Endodermal cell (in vitro differentiated cells): ENCODE results near the gene LRMDA. TPM values are rescaled to one million over a fixed set of nuclear protein-coding genes. Genes with fewer than 3 reads are reported as not detected.

Experiments
- DNase-seq: peaks from one replicate; pipeline ENCODE4 v3.0.0-alpha.2; 2017
- H3K27ac ChIP-seq: 2 replicates; pipeline ENCODE4 v1.5.1; 2013; ENCODE audit warnings: mild to moderate bottlenecking, low read depth, low read length, moderate library complexity
- H3K27me3 ChIP-seq: 2 replicates; pipeline ENCODE4 v1.6.1; 2013; ENCODE audit warnings: mild to moderate bottlenecking, low read length, moderate library complexity; ENCODE audit not compliant: insufficient read depth, control insufficient read depth, poor library complexity, severe bottlenecking
- H3K36me3 ChIP-seq: 2 replicates; pipeline ENCODE4 v1.7.0; 2013; ENCODE audit warnings: mild to moderate bottlenecking, low read length, moderate library complexity; ENCODE audit not compliant: control insufficient read depth, insufficient read depth
- H3K4me1 ChIP-seq: one replicate; pipeline ENCODE4 v1.7.0; 2013; ENCODE audit warnings: low read length; ENCODE audit not compliant: control insufficient read depth, insufficient read depth
- H3K4me3 ChIP-seq: 2 replicates; pipeline ENCODE4 v1.5.1; 2013; ENCODE audit warnings: mild to moderate bottlenecking, low read length, moderate library complexity
- H3K9ac ChIP-seq: 2 replicates; pipeline ENCODE4 v1.6.1; 2013; ENCODE audit warnings: mild to moderate bottlenecking, low read length, moderate library complexity; ENCODE audit not compliant: poor library complexity, severe bottlenecking; ENCODE audit errors: extremely low read depth
- H3K9me3 ChIP-seq: 2 replicates; pipeline ENCODE4 v1.6.1; 2013; ENCODE audit warnings: mild to moderate bottlenecking, low read length, moderate library complexity; ENCODE audit not compliant: control insufficient read depth
- H3K27ac Mint-ChIP-seq: 2 replicates; pipeline ENCODE4 v1.8.0; 2020; ENCODE audit warnings: mixed read lengths
- H3K27me3 Mint-ChIP-seq: 2 replicates; pipeline ENCODE4 v1.8.0; 2021; ENCODE audit warnings: mild to moderate bottlenecking, mixed read lengths; ENCODE audit not compliant: insufficient read depth
- H3K36me3 Mint-ChIP-seq: 2 replicates; pipeline ENCODE4 v1.8.0; 2020; ENCODE audit warnings: low read depth, mixed read lengths
- H3K4me1 Mint-ChIP-seq: 2 replicates; pipeline ENCODE4 v1.8.0; 2020; ENCODE audit warnings: mixed read lengths
- H3K4me3 Mint-ChIP-seq: 2 replicates; pipeline ENCODE4 v1.8.0; 2020; ENCODE audit warnings: mild to moderate bottlenecking, moderate library complexity, mixed read lengths
- H3K9me3 Mint-ChIP-seq: 2 replicates; pipeline ENCODE4 v1.8.0; 2020; ENCODE audit warnings: mild to moderate bottlenecking, mixed read lengths
- CTCF ChIP-seq: fragments of 200-600 bp; sonication (generic); conservative IDR thresholded peaks from 2 replicates; pipeline ENCODE4 v1.5.0; 2021; ENCODE audit warnings: antibody characterized with exemption, mild to moderate bottlenecking
- WGBS, 2 experiments: methylation state at CpG; one replicate each; pipeline versions ENCODE4 v1.1.5 to v1.1.7; 2013; ENCODE audit warnings: missing lambda C conversion rate in 2 of 2, mixed read lengths in 1 of 2; ENCODE audit not compliant: insufficient coverage in 1 of 2, insufficient read length in 1 of 2; 5-methylcytosine and 5-hydroxymethylcytosine counted together
- total RNA-seq, 2 donors: library from RNA; stranded (reverse); fragmentation: NEBNext Ultra II Directional in 1 of 2; extraction: Animal tissue kit (Norgen Biotek cat#: 25700) in 1 of 2; gene quantifications; 2 replicates in 1 of 2; 3 replicates in 1 of 2; pipeline ENCODE4 v1.2.1, GENCODE V29; 2021

The LRMDA gene
- total RNA-seq, 2 donors from 2014 or later = 1.7 to 5.1 TPM

- Mint-ChIP-seq H3K36me3 (no peaks in the 10 kb centered on the region), H3K4me3 (no peak overlapping the region), H3K27ac (no peak overlapping the region), H3K9me3 (no peaks in the 10 kb centered on the region), H3K4me1 (peaks cover 8% of the 10 kb centered on the region), H3K27me3 (no peaks in the 10 kb centered on the region)
- Histone ChIP-seq H3K9me3 (no peaks in the 10 kb centered on the region), H3K27ac (no peak overlapping the region), H3K4me3 (no peak overlapping the region), H3K9ac (no peak overlapping the region), H3K4me1 (no peaks in the 10 kb centered on the region), H3K36me3 (no peaks in the 10 kb centered on the region), H3K27me3 (no peaks in the 10 kb centered on the region)
- DNase-seq = no peak
- TF ChIP-seq CTCF = no peak
These were observed 463.8 kb downstream of the LRMDA start for GRCh38 chr10:75895259-75895658.

GRCh38 chr10:75899816-75900390 lies 468.5 kb downstream of the LRMDA start:
- TF ChIP-seq CTCF = no peak
- no peak overlapping the region for H3K4me3 ChIP-seq
- H3K9me3 ChIP-seq = no peaks in the 10 kb centered on the region
- WGBS, 2 experiments = 91 to 100% methylated on average over 3 of the region's 3 CpGs
- no peaks in the 10 kb centered on the region for H3K9me3 Mint-ChIP-seq
- no peak overlapping the region for H3K4me3 Mint-ChIP-seq
- H3K27ac Mint-ChIP-seq = no peak overlapping the region
- peaks cover 4% of the 10 kb centered on the region for H3K4me1 ChIP-seq
- peaks cover 19% of the 10 kb centered on the region for H3K4me1 Mint-ChIP-seq
- peaks cover 19% of the 10 kb centered on the region for H3K27me3 Mint-ChIP-seq
- H3K36me3 ChIP-seq = no peaks in the 10 kb centered on the region
- peaks cover 15% of the 10 kb centered on the region for H3K27me3 ChIP-seq
- no peak for DNase-seq
- no peak overlapping the region for H3K27ac ChIP-seq
- no peaks in the 10 kb centered on the region for H3K36me3 Mint-ChIP-seq
- no peak overlapping the region for H3K9ac ChIP-seq

GRCh38 chr10:75902816-75903215 lies 471.4 kb downstream of the LRMDA start:
- peak; percentile 13 for DNase-seq
- Mint-ChIP-seq H3K27me3 (peaks cover 24% of the 10 kb centered on the region), H3K9me3 (no peaks in the 10 kb centered on the region), H3K4me1 (peaks cover 21% of the 10 kb centered on the region), H3K4me3 (no peak overlapping the region), H3K27ac (no peak overlapping the region), H3K36me3 (no peaks in the 10 kb centered on the region)
- peaks cover 37% of the 10 kb centered on the region for H3K27me3 ChIP-seq
- no peaks in the 10 kb centered on the region for H3K36me3 ChIP-seq
- WGBS, 2 experiments = 80 to 90% methylated on average over 1 to 4 of the region's 5 CpGs
- H3K4me3 ChIP-seq = no peak overlapping the region
- H3K4me1 ChIP-seq = peaks cover 5% of the 10 kb centered on the region
- H3K9me3 ChIP-seq = no peaks in the 10 kb centered on the region
- no peak overlapping the region for H3K27ac ChIP-seq
- TF ChIP-seq CTCF = no peak
- H3K9ac ChIP-seq = no peak overlapping the region
